GM12878 (cell line): ENCODE measurements around the gene NPR1. TPM values are rescaled to one million over a fixed set of nuclear protein-coding genes. Genes with fewer than 3 reads are reported as not detected.

ENCODE experiments used
- E2F4 ChIP-seq: IDR thresholded peaks from 2 replicates; pipeline ENCODE4 v1.6.1; 2012; ENCODE audit warnings: low read depth, low read length, improper control_type of control experiment
- ETV6 ChIP-seq, 2 experiments: fragments of 450-650 bp in 1 of 2; IDR thresholded peaks in 1 of 2; conservative IDR thresholded peaks in 1 of 2; 2 replicates each; pipeline ENCODE4 v1.6.1; 2014; ENCODE audit warnings: antibody characterized with exemption in 1 of 2, borderline replicate concordance in 1 of 2, low read depth in 1 of 2, mild to moderate bottlenecking in 1 of 2, moderate library complexity in 1 of 2
- HDAC2 ChIP-seq: fragments of 200-600 bp; sonication (generic); IDR thresholded peaks from 2 replicates; pipeline ENCODE4 v1.6.1; 2017
- NFYB ChIP-seq: IDR thresholded peaks from 2 replicates; pipeline ENCODE4 v1.6.1; 2011; ENCODE audit warnings: low read depth, mild to moderate bottlenecking, low read length, improper control_type of control experiment, moderate library complexity; ENCODE audit not compliant: insufficient read depth
- POLR2AphosphoS2 ChIP-seq: IDR thresholded peaks from 2 replicates; pipeline ENCODE4 v1.6.1; 2011; ENCODE audit warnings: low read depth, mild to moderate bottlenecking, low read length, improper control_type of control experiment, moderate library complexity
- RCOR1 ChIP-seq: conservative IDR thresholded peaks from 2 replicates; pipeline ENCODE4 v1.6.1; 2012; ENCODE audit warnings: low read depth, low read length, improper control_type of control experiment
- STAT3 ChIP-seq: IDR thresholded peaks from 2 replicates; pipeline ENCODE4 v1.6.1; 2011; ENCODE audit warnings: low read depth, low read length, improper control_type of control experiment
- YY1 ChIP-seq: IDR thresholded peaks from 2 replicates; pipeline ENCODE4 v1.6.1; 2011; ENCODE audit warnings: low read depth, mild to moderate bottlenecking, low read length
- ZNF592 ChIP-seq: fragments of 450-650 bp; IDR thresholded peaks from 2 replicates; pipeline ENCODE4 v1.6.1; 2017; ENCODE audit warnings: mild to moderate bottlenecking, moderate library complexity
- polyA plus RNA-seq, 11 experiments: library from polyadenylated mRNA; depleted of rRNA in 4 of 11; unstranded in 6 of 11; stranded (reverse) in 5 of 11; fragments of >200 nt; fragmentation: Nextera tagmentation in 4 of 11; fragmentation: Illumina TruSeq in 1 of 11; extraction: Ambion mirVana in 4 of 11; extraction: Trizol in 1 of 11; gene quantifications; 1 replicate in 1 of 11; 2 replicates in 10 of 11; pipeline versions ENCODE4 v1.2.1 to v1.2.3, GENCODE V29; 2011 to 2016; ENCODE audit warnings: inconsistent platforms in 2 of 11, missing spikeins in 2 of 11, low read depth in 1 of 11
- total RNA-seq, 4 experiments: library from RNA; depleted of rRNA in 3 of 4; stranded (reverse); fragments of >200 nt in 3 of 4; fragmentation: Illumina TruSeq in 1 of 4; extraction: Trizol in 1 of 4; gene quantifications; 2 replicates each; pipeline versions ENCODE4 v1.2.1 to v1.2.3, GENCODE V29; 2013 to 2021
- TF ChIP-seq, protein P1 (sequence below): IDR thresholded peaks from 2 replicates; pipeline ENCODE4 v1.6.1; 2012; ENCODE audit warnings: improper control_type of control experiment, low read depth, low read length; ENCODE audit not compliant: insufficient replicate concordance
- TF ChIP-seq, protein P2 (sequence below): IDR thresholded peaks from 2 replicates; pipeline ENCODE4 v1.6.1; 2012; ENCODE audit warnings: low read depth, low read length, improper control_type of control experiment
- TF ChIP-seq, protein P3 (sequence below): fragments of 450-650 bp; formaldehyde crosslinking; IDR thresholded peaks from 2 replicates; pipeline ENCODE4 v1.4.0; 2020; ENCODE audit warnings: mild to moderate bottlenecking, moderate library complexity

The NPR1 gene
- total and polyA plus RNA-seq, 10 of the 15 experiments (the other 5 are each of a cell fraction or from before 2014, with no cell fraction given) = 0.09 to 2.1 (median 0.28) TPM; not detected in 1

DNA sequence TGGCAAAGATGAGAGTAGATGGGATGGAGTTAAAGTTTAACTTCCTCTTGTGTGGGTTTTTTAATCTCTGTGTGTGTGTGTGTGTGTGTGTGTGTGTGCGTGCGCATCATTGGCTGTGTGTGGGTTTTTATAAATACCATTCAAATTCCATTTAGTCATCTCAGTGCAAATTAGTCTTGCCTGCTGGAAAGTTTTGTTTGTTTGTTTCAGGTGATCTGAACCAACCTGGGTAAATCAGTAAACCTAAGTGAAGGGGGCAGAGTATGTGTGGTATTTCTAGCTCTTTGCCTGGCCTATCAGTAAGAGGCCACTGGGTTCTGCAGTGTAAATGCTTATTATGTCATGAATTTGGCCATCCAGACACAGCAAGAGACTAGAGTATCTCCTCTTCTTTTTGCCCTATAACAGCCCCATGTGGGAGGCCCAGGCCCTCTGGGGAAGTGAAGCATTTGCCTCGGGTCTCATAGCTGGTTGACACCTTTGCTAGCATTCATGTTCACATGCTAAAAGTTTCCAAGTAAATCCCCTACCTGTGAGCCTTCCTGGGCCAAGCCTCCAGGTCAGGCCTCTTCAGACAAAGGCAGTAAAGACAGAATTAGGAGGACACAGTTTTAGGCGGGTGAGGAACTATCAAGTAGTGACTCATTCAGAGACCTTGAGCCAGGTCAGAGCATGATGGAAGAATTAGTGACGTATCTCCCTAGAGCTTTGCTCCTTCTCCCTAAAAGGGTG, 64.1 kb downstream of the NPR1 start (continued):
- TF ChIP-seq E2F4 = no peak
- no peak; the same call in 1 of the 2 replicates for TF ChIP-seq RCOR1
- no peak for TF ChIP-seq HDAC2
- TF ChIP-seq YY1 = 0 out of 2 replicates have a peak, but pooled peaks have one; percentile 32
- no peak for TF ChIP-seq ZNF592
- TF ChIP-seq, protein P1, sequence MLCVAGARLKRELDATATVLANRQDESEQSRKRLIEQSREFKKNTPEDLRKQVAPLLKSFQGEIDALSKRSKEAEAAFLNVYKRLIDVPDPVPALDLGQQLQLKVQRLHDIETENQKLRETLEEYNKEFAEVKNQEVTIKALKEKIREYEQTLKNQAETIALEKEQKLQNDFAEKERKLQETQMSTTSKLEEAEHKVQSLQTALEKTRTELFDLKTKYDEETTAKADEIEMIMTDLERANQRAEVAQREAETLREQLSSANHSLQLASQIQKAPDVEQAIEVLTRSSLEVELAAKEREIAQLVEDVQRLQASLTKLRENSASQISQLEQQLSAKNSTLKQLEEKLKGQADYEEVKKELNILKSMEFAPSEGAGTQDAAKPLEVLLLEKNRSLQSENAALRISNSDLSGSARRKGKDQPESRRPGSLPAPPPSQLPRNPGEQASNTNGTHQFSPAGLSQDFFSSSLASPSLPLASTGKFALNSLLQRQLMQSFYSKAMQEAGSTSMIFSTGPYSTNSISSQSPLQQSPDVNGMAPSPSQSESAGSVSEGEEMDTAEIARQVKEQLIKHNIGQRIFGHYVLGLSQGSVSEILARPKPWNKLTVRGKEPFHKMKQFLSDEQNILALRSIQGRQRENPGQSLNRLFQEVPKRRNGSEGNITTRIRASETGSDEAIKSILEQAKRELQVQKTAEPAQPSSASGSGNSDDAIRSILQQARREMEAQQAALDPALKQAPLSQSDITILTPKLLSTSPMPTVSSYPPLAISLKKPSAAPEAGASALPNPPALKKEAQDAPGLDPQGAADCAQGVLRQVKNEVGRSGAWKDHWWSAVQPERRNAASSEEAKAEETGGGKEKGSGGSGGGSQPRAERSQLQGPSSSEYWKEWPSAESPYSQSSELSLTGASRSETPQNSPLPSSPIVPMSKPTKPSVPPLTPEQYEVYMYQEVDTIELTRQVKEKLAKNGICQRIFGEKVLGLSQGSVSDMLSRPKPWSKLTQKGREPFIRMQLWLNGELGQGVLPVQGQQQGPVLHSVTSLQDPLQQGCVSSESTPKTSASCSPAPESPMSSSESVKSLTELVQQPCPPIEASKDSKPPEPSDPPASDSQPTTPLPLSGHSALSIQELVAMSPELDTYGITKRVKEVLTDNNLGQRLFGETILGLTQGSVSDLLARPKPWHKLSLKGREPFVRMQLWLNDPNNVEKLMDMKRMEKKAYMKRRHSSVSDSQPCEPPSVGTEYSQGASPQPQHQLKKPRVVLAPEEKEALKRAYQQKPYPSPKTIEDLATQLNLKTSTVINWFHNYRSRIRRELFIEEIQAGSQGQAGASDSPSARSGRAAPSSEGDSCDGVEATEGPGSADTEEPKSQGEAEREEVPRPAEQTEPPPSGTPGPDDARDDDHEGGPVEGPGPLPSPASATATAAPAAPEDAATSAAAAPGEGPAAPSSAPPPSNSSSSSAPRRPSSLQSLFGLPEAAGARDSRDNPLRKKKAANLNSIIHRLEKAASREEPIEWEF = peak; percentile 83
- no peak for TF ChIP-seq NFYB
- TF ChIP-seq ETV6 (conservative IDR thresholded peaks at IDR 0.05 in 1 of 2, IDR thresholded peaks at IDR 0.05 in 1 of 2; ENCODE audit: borderline replicate concordance in 1 of 2, low read depth in 1 of 2) = no peak
- TF ChIP-seq POLR2AphosphoS2 = no peak
- TF ChIP-seq, protein P2, sequence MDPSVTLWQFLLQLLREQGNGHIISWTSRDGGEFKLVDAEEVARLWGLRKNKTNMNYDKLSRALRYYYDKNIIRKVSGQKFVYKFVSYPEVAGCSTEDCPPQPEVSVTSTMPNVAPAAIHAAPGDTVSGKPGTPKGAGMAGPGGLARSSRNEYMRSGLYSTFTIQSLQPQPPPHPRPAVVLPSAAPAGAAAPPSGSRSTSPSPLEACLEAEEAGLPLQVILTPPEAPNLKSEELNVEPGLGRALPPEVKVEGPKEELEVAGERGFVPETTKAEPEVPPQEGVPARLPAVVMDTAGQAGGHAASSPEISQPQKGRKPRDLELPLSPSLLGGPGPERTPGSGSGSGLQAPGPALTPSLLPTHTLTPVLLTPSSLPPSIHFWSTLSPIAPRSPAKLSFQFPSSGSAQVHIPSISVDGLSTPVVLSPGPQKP = no peak
- TF ChIP-seq, protein P3, sequence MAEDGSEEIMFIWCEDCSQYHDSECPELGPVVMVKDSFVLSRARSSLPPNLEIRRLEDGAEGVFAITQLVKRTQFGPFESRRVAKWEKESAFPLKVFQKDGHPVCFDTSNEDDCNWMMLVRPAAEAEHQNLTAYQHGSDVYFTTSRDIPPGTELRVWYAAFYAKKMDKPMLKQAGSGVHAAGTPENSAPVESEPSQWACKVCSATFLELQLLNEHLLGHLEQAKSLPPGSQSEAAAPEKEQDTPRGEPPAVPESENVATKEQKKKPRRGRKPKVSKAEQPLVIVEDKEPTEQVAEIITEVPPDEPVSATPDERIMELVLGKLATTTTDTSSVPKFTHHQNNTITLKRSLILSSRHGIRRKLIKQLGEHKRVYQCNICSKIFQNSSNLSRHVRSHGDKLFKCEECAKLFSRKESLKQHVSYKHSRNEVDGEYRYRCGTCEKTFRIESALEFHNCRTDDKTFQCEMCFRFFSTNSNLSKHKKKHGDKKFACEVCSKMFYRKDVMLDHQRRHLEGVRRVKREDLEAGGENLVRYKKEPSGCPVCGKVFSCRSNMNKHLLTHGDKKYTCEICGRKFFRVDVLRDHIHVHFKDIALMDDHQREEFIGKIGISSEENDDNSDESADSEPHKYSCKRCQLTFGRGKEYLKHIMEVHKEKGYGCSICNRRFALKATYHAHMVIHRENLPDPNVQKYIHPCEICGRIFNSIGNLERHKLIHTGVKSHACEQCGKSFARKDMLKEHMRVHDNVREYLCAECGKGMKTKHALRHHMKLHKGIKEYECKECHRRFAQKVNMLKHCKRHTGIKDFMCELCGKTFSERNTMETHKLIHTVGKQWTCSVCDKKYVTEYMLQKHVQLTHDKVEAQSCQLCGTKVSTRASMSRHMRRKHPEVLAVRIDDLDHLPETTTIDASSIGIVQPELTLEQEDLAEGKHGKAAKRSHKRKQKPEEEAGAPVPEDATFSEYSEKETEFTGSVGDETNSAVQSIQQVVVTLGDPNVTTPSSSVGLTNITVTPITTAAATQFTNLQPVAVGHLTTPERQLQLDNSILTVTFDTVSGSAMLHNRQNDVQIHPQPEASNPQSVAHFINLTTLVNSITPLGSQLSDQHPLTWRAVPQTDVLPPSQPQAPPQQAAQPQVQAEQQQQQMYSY (CRISPR knock-in tag) = no peak
- TF ChIP-seq STAT3 = 0 out of 2 replicates have a peak, but pooled peaks have one; percentile 84
